Skin of body (tissue), 2 donors: Measurements from ENCODE around the gene ADAMTS20. TPM values are rescaled to one million over a fixed set of nuclear protein-coding genes. Genes with fewer than 3 reads are reported as not detected.

Experiments used
- DNase-seq: peaks from one replicate; lab custom pipeline; 2025; lab: John Stamatoyannopoulos, UW
- total RNA-seq: library from RNA; depleted of rRNA; stranded (reverse); fragments of >200 nt; gene quantifications from one replicate; pipeline ENCODE4 v1.2.3, GENCODE V29; 2014

The ADAMTS20 gene
- total RNA-seq, 1 donor from 2014 or later, result 0.10 TPM

DNA sequence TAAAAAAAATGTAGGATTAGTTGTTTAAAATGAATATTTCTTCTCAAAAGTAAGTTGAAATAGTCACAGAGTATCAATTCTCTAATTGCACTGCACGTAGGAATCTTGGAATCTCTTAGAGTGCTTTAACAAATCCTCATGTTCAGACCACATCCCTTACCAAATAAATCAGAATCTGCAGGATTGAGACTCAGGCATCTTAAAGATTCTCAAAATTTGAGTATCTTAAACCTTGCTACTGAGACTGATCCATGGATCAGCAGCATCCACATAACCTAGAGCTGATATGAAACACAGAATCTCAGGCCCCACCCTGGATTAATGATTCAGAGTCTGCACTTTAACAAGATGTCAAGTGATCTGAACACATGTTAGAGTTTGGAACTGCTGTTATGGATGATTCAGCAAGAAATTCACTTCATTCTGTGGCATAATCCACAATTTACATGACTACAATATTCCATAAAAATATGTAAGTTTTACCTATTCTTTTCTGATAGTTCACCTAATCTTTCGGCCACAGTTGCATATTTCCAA lies 58.7 kb downstream of the ADAMTS20 start:
- DNase-seq, result no peak

DNA sequence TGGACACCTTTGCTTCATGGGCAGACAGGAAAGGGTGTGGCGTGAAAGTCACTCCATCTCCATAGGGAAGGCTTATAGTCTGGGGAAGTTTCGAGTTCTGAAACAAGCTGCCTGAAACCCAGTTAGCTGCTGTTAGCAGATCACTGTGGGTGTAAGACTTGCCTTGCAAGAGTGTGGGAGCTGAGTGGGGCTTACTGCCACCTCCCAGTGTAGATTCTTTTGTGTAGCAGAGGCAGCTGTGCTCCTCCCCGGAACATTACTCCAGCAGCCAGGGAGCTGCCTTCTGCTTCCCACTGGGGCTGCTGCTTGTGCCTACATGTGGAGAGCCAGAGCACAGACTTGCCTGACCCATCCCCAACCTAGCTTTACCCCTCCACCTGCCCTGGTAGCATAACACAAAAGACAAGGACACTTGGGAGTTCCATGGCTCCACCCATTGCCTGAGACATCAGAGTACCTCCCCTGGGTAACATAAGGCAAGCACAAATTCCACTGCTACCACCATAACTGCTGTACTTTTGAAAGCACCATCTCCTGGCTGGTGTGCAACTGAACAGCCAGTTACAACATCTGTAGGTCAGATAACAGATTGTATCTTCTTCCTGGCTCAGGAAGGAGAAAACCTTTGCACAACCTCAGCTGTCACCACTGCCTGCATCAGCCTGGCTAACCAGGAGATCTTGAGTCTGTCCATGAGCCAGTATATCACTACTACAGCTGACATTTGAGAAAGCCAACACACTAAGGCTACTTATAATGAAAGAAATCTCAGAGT lies 69.5 kb downstream of the ADAMTS20 start:
- no peak for DNase-seq

DNA sequence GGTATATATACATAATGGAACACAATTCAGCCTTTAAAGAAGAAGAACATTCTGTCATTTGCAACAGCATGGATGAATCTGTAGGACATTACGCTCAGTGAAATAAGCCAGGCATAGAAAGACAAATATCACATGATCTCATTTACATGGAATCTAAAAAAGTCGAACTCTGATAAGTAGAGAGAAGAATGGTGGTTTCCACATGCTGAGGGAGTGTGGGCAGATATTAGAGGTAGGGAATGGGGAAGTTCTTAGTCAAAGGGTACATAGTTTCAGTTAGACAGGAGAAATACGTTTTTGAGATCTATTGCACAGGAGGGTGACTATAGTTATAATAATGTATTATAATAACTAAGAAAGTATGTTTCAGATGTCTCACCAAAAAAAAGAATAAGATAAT lies 71.4 kb downstream of the ADAMTS20 start:
- no peak for DNase-seq

DNA sequence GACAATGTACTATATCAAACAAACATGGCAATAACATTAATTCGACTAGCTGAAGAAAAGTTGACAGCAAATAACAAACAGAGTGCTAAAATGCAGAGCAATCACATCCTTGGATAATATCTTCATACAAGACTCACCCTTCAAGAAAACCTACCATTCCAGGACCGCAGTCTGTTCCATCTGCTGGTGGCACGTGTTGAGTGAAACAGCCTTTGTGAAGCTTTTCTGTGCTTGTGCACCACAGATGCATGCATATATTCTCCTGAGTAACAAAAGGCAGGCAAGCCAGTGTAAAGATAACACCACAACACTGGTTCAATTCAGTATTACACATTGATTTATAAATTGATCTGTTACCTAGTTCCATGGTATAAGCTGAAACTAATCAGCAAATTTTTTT lies 89.3 kb downstream of the ADAMTS20 start:
- DNase-seq, result no peak

DNA sequence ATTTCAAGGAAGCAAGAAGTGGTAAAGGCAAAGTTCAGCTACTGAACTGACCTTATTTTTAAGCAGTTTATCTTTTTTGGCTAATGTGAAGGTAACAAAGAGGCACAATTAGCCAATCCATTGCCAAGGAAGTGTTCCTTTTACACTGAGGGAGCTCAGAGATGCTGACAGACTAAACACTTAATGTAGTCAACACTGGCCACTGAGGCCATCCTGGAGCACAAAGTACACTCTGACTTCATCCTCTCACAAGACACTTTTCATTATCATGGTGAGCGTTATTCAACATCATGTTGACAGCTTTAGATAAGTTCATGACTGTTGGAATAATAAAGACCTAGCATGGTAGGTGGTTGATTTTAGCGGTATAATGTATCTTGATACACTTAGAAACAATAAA lies 89.9 kb downstream of the ADAMTS20 start:
- DNase-seq, result no peak

DNA sequence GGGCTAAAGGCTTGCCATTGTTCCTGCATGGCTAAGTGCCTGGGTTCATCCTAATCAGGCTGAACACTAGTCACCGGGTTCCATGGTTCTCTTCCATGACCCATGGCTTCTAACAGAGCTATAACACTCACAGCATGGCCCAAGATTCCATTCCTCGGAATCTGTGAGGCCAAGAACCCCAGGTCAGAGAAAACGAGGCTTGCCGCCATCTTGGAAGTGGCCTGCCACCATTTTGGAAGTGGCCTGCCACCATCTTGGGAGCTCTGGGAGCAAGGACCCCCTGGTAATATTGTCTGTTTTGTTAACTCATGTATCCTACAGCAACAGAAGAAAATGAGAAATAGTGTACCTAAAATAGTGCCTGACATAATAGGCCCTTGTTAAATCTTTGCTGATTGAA lies 92.7 kb downstream of the ADAMTS20 start:
- DNase-seq, result no peak

DNA sequence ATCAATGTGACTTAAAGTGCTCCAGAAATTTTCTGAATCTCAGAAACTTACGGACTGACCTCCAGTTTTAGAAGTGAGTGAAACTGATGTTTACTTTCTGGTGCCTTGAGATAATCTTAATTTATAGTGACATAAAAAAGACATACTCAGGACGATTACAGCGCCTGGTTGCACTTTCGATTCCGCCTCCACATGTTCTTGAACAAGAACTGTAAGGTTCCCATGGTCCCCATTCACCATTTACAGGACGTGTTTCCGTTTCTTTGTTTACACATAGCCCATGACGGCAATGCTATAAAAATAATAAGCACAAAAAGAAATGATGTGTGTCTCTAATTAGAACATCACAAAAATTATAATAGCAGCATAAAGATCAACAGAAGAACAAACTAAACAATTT lies 98.2 kb downstream of the ADAMTS20 start:
- DNase-seq, result no peak

DNA sequence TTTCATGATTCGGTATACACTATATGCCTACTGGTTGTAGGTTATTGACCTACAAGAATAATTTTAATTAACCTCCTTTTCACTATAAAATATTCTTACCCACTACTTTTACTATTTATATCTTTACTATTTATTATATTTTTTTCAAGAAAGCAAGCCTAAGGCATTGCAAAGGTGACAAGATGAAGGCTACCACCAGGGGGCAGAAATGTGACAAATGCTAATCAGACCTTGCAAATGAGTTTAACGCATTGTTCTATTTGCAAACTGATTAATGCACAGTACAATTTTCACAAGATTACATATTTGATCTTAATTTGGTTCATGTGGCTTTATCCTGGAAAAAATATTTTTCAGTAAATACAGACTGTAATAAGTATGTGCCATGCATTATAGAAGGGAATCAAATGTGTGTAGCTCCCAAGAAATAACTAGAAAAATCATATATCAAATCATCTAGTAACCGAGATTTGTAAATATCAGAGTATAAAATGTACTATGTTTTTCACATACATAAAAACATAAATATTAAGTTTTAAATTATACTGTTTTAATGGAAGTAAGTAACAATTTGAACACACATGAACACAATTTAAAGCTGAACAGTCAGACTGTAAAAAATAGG lies 107.0 kb downstream of the ADAMTS20 start:
- DNase-seq, result peak; percentile 17

DNA sequence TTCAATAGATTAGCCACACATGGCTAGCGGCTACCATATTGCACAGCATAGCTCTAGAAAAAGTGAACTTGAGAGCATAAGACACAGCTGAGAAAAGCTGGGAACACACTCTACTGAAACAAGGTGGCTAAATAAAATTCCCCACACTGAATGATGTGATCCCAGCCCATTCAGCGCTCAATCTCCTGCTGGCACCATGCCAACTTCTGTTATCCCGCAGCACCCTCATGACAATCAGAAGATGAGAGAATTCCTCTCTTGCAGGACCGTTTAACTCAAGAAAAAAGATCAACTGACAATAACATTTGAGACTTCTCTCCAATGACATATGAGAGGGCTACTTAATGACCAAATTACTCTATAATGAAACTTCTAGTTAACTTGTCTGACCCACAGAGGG lies 115.4 kb downstream of the ADAMTS20 start:
- no peak for DNase-seq

DNA sequence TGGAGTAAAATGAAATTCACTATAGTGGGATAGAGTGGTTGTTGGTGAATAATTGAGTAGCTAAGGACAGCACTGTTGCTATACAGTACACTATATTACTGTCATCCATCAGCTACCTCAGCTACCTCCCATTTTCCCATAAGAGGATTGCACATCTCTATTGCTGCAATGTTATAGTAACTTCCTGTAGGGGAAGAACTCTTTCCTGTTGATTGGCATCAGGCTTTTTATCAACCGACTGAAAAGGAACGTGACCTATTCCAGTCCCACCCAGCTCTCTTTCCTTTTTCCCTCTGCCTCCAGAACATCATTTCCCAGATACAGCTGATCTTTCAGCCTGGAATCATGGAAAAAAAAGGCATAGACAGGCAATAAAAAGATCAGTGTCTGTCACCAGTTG lies 117.4 kb downstream of the ADAMTS20 start:
- DNase-seq, result no peak

DNA sequence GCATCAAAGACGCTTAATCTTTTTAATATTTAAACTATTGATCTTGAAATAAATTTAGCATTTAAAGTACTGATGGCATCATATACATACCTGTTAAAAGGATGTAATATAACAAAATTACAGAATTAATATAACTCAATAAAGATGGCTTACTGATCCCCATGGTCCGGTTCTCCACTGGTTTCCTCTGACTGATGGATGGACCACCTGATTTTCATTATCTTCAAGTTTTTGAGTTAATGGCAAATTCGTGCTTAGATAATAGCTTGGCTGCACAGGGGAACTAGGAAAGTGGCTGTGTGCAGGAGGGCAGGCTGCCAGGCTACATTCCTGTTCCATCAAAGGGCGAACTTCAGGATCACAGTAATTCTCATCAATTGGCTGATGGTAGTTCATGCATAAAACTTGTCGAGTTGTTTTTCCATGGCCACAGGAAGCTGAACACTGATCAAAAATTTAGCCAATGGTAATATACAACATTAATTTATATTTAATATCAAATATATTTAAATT lies 123.9 kb downstream of the ADAMTS20 start:
- DNase-seq, result no peak

DNA sequence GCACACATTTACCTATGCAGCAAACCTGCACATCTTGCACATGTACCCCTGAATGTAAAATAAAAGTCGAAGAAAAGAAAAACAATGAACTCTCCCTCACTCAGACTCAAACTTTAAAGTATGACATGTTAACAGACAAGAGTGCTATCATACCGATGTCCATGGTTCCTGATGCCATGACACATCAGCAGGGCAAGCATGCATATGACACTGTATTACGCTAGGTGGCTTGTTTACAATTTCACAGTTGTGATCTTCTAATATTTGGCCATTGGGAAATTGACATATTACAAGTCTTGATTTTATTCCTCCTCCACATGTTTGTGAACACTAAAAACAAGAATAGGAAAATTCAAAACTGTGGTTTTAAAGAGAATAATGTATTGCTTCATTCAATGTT lies 126.6 kb downstream of the ADAMTS20 start:
- DNase-seq, result no peak

DNA sequence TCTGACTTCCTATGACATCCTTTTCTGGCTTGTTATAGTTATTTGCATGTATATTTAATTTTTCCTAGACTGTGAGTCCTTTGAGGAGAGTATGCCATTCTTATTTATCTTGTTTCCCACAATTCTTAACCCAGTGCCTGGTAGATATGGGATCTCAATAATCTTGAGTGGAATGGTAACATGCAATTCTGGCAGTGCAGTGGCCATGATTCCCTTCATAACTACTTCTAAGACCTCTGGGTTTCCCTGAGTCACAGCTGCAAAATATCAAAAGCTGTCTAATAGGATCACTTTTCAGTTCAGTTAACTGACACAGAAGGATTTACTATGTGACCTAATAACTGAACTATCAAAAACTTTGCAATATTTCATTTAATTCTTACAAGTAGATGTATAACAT lies 135.0 kb downstream of the ADAMTS20 start:
- DNase-seq, result no peak

DNA sequence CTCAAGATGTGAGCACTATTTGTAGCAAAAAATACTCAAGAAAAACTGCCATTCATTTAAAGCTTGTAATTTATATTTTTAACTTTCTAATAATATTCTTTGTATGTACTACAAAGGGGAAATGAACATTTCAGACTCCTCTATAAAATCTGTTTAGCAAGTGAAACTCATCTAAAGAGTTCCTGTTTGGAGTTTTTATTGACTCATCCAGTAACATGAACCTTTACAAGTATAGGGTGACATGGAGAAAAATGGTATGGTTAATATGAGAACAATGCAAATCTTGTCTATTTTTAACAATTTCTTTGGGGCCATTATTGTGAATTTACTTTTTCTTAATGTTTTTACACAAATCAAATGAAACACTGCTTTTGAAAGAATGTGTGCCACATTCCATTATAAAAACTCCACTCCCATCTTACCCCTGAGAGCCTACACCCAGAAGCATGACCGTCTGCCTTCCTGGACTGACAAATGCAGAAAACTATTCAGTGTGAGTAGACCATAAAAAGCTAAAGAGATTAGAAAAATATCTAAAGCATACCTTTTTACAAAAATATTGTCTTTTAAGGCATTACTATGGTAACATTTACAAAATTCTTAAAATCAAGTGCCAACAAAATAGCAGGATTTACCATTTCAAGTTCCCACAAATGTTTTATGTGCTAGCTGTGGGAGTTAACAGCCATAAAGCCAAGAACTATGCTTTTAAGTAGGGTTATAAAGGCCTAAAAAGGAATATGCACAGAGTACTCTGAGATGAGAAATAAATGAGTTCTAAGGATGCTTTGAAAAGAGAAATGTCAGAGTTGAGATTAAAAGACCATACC lies 144.0 kb downstream of the ADAMTS20 start:
- no peak for DNase-seq

DNA sequence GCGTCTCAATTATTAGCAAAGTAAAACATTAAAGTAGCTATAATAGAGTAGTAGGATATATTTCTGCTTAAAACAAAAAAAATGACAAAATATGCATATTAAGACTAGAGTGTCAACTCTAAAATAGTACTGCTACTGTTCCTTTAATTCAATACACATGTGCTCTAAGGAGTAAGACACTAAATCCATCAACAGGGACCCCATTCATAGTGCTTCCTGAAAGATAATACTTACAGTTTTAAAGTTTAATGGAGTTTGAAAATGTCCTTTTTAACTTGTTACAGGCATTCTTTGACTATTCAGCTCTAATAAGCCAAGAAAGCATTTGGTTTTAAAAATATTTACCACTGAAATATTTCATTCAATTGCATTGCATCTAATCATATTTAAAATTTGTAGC lies 145.2 kb downstream of the ADAMTS20 start:
- no peak for DNase-seq

DNA sequence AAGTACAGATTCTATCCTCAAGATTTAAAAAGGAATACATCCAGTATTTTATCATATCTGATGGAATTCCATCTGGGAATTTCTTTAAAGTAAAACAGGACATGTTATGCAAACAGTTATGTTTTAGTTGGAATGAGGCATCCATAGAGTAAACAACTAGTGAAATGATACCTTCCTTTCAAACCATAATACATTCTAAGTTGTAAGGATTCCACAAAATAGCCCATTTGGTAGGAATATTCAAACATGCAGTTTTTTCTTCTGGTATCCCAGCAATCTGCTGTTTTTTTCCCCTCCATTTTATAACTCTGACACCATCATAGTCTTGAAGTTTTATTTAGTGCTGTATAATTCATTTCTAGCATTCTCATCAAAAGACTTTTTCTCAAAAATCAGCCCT lies 149.6 kb downstream of the ADAMTS20 start:
- no peak for DNase-seq

DNA sequence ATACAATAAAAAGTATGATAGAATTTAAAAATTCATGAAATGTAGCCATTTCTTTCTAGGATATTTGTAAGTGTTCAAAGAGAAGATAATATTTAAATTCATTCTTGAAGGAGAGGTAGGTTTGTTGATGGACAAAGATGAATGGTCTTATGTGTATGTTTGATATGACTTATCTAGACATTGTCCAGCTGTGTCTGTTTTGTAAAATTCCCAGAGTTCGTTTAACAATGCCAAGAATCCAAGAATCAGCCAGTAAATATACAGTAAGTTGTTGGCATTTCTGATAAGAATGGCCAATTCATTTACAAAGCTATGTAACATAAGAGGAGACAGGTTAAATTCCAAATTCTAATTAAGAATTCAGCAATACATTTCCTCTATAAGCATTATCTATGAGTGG lies 150.9 kb downstream of the ADAMTS20 start:
- DNase-seq, result no peak

DNA sequence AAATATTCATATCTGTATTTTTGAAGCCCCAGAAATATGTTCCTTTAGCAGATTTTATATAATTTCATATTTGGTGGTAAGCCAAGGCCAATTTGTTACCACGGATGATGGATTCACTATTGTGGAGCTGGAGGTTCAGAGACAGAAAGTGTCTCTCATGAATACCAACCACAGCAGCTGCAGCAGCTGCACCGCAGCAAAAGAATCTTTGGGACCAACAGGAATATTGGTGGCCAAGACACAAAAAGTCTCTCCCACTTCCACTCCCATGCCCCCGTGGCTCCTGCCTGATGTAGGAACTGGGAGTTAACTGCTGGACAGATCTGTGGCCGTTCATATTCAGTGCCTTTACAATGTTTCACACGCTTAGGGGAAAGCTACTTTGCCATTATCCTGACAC lies 155.3 kb downstream of the ADAMTS20 start:
- DNase-seq, result no peak

DNA sequence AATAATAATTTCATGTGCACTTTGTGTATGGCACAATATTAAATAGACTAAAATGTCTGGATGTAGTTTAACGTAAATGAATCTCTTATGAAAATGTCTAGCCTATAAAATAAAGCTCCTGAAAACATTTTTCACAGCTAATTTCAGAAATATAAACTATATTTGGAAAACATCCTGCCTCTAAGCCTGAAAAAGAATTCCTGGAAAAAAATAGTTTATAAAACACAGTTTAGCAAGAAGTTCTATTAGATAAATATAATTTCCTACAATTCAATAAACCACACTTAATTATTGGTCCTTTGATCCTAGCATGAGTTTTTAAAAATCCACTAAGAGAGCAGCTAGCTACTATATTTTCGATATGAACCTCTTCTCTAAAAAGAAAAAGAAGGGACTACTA lies 159.9 kb downstream of the ADAMTS20 start:
- no peak for DNase-seq

DNA sequence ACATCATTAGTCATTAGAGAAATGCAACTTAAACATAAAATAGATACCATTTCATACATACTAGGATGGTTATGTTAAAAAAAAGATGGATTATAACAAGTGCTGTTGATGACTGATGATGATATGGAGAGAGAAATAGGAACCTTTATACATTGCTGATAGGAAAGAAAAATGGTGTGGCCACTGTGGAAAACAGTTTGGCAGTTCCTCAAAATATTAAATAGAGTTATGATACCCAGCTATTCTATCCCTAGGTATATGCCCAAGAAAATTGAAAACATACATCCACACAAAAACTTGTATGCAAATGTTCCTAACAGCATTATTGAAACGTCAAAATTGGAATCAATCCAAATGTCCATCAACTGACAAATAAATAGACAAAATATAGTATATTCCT lies 170.1 kb downstream of the ADAMTS20 start:
- no peak for DNase-seq

DNA sequence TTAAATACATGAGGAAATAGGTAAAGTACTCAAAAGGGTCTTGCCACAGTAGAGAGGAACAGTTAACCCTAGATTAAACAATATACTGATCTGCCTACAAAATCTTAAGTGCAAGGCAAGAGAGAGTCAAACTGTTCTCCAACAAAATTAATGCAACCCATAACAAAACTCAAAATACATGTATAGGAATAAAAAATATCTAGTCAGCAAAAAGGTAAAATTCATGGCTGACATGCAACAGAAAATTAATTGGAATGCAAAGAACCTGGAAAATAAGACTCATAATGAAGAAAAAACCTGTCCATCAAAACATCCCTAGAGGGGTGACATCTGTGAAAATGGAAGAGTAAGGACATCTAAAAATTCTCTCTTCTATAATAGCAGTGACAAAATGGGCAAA lies 173.6 kb downstream of the ADAMTS20 start:
- no peak for DNase-seq

DNA sequence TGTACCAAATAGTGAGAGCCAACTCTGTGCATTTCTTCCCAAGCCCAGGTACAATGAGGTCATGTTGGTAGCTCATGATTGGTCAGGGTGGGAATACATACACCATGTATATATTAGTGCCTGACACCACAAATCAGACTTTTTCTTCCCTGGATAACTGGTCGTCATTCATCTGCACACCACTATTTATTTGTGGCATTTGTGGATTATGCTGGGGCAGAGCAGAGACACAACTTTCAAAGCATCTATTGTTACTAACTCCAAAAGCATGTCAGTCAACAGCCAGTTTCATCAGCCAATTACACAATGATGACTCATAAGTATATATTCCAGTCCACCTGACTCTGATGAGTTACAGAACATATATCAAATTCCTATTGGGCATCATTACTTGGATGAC lies 181.7 kb downstream of the ADAMTS20 start:
- DNase-seq, result no peak
